RKO (cell line): Measurements from ENCODE around the gene P2RY1.

Source experiments
- DNase-seq: peaks from one replicate; pipeline ENCODE4 v3.0.0-alpha.2; 2016; ENCODE audit warnings: low spot score

P2RY1 gene

DNA sequence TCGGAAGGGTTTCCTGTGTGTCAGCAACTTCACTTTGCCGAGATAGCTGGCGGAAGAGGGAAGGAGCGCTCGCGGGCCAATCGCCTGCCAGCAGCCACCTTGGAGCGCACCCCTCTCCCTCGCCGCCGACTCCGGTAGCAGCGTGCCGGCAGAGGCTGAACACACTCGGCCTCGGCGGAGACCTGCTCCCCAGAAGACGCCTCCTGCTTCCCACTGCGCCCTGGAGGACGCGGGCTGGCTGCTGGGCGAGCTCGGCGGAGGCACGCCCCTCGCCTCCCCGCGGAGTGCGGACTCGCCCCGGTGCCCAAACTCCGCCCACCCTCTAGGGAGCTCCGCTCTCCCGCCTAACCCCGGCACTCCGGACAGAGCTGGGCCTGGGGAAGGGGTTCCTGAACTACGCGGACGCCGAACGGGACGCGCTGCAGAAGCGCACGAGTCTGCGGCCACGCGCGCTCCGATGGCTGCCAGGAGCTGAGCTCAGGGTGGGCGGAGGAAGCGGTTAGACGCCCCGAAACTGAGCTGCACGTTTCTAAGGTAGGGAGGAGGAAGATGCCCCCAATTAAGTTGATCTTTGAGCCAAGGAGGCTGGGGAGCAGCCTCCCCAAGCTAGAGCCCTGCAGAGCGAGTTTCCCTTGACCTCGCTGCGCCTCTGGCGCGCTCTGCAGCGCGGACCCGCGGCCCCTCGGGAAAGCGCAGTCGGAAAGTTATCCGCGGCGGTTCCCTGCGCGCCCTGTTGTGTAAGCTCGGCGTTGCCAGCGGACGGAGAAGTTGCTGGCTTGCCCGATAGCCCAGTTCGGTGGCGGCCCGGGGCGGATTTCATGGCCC, at the start of gene P2RY1:
Gene P2RY1, plus strand, starts transcription at position 356 of the 825 bp plus-strand sequence. CDS start 652 bp downstream, outside the sequence.
- peak; percentile 71 for DNase-seq

DNA sequence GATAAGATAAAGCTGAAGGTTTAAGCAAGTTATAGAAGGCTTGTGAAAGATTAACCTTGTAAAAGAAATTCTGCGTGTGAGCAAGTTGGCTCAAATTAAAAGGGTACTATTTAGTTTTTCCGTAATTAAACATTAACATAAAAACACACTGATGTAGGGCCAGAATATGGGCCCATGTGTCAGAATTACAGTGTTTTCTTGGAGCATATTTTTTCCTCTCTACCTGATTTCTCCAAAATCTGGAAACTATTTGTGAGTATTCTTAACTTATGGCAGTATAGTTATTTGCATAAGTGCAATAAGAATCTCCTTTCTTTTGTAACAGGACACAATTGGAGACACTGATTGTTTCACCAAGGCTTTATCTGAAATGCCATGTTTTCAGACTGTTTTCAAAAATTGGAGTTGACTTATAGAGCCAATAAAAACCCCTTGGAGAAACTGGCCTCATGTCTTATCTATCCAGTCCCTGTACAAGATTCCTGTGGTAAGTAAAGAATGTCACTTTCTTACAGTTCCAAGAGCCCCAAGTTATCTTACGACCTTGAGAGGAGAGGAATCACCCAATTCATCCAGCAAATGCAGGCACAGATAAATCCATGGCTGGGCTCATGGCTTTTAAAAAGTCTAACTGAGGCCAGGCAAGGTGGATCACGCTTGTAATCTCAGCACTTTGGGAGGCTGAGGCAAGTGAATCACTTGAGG, 47.8 kb upstream of the P2RY1 start:
- no peak for DNase-seq

- no peak for DNase-seq
These were observed 44.1 kb upstream of the P2RY1 start for GRCh38 chr3:152790651-152791387.

DNA sequence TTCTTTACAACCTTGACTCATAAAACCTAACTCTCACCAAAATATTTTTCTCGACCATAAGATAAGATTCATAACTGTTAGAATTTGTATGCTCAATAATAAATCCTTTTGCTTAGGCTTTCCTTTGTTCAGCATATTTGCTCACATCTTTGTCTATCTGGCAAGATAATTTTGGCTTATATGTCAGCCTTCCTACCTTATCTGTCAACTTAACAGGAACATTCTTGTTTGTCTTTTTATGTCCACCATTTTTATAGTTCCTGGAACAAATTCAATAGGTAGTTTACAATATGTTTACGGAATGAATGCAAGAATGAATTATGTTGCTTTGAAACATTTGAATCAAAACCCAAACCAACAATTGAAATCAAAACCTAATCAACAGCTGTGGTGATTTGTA, 41.0 kb upstream of the P2RY1 start:
- no peak for DNase-seq

GRCh38 chr3:152797751-152798432, 37.0 kb upstream of the P2RY1 start:
- no peak for DNase-seq

DNA sequence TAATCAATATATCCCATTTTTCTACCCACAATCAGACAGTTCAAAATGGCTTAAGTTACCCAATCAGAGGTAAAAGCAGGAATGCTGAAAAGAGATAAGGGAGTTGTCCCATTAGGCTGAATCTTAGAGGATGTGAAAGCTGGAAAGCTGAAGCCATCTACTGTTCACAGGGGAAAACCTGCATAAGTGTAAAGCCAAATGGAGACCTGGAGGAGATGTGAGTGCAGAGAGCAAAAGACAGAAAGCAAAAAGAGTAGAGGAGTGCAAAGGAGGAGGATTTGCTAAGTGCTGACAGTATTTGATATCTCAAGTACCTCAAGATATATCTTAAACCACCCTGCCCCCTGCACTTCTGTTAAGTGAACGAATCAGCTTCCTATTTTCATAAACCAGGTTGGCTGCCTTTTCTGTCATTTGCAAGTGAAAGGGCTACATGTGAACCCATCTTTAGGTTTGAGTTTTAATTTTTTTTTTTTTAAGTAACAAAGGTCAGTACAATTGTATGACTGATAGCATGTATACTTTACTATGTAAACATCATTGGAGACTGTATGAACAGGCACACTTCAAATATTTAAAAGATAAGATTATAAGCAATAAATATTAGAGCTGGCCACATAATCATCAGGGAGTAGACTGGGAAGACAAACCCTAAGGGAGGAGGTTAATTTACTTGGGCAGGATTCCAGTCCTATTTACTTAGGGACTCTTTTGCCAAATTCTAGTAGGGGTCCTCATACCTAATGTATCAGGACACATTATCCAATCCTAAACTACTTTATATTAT, 22.8 kb upstream of the P2RY1 start:
- no peak for DNase-seq

- no peak for DNase-seq
These were observed 17.5 kb upstream of the P2RY1 start for GRCh38 chr3:152817400-152817799.

- no peak for DNase-seq
These were observed 16.9 kb upstream of the P2RY1 start for GRCh38 chr3:152818027-152818426.

- no peak for DNase-seq
These were observed 11.8 kb upstream of the P2RY1 start for GRCh38 chr3:152823173-152823572.

- DNase-seq: no peak
These were observed 11.2 kb upstream of the P2RY1 start for GRCh38 chr3:152823781-152824180.

- no peak for DNase-seq
These were observed 9.4 kb upstream of the P2RY1 start for GRCh38 chr3:152825566-152825965.

DNA sequence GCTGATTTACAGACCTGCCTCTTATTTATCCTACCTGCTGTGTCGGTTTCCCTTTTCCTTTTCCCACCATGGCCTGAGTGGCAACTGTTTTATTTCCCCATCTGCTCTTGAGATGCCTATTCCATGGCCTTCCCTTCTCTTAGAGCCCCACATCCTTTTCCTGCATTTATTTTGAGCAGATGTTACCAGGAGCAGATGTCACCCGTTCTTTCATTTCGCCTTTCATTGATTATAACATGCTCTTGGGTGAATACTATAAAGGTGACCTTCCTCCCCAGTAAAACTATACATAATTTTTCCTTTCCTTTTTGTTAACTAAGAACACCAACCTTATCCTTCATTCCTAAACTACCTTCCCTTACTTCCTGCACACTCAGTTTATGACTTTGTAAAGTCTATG, 8.5 kb upstream of the P2RY1 start:
- DNase-seq: no peak

DNA sequence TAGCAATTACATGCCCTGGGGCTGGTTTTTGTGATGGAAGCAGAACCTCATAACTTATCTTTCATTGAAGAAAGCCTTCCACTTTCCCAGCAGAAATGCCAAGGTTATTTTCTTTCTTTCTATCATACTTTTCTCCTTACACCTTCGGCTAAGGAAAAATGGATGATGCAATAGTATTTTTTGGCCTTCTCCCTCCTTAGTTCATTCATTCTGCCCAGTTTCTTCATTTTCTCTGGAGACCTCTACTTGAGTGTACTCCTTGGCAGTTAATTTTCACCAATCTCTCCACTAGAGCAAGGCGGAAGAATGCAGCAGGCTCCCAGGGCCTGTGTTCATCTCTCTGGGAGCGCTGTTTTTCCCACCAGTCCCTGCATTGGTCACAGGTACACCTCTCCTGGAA, 7.6 kb upstream of the P2RY1 start:
- no peak for DNase-seq

GRCh38 chr3:152828075-152828840, 6.7 kb upstream of the P2RY1 start:
- no peak for DNase-seq

DNA sequence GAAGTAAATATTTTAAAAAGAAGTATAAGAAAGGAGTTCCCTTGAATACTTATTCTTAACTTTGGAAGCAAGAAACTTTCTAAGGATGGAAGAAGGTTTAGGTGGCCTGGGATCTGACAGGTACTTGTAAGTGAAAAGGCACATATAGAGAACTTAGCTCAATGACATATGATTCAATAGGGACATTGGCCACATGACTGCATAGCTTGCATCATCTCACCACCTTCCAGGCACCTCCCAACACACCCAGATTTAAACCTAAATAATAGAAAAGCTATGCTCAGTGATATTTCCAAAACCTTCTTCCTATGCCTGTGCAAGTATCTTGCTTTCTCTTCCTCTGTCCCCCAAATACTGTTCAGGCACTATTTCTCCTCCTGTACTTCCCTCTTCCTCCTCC, 4.7 kb upstream of the P2RY1 start:
- no peak for DNase-seq

- DNase-seq: no peak
These were observed 2.9 kb upstream of the P2RY1 start for GRCh38 chr3:152832046-152832445.

DNA sequence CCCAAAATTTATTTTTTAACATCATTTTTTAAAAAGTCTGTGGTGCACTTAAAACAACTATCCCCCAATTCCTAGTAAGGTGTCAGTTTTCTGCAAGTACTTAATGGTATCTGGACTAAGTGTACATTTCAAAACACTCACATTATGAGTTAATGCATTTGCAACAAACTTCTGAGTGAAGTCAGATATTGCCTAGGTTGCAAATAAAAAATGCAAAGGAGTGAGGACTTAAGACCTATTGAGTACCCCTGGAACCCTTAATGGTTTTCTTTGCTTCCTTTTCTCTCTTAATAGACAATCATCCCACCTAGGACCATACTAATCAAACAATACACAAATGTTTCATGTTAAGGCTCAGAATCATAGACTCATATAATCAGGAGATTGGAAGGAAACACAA, 1.8 kb upstream of the P2RY1 start:
- no peak for DNase-seq

DNA sequence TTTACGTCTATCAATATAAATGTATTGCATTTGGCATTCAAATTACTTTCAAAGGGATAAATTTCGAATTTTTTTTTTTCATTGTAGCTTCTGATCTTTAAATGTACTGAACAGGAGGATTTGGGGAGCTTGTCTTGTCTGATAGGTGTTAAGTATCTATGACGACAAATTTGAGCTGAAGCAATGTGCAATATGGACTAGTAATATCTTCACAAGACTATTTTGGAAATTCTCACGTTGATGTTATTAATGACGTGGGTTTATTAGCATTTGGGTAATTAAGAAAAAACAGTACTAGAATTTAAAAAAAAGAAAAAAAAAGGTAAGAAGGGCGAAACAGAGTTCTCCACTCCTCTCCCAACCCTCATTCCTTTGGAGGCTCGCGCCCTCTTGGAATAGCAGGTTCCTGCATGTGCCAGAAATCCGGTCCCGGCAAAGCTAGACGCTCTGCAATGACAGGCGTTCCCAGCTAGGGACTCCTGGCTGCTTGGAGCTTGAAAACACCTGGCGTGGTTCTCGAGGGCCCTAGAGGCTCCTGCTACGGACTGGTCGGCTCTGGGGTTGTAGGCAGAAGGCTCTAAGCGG, 648 bp upstream of the P2RY1 start:
- DNase-seq: peak; percentile 86

- DNase-seq: no peak
These were observed 721 bp downstream of the P2RY1 start for GRCh38 chr3:152835601-152836102.

DNA sequence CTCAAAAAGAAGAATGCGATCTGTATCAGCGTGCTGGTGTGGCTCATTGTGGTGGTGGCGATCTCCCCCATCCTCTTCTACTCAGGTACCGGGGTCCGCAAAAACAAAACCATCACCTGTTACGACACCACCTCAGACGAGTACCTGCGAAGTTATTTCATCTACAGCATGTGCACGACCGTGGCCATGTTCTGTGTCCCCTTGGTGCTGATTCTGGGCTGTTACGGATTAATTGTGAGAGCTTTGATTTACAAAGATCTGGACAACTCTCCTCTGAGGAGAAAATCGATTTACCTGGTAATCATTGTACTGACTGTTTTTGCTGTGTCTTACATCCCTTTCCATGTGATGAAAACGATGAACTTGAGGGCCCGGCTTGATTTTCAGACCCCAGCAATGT, 1.3 kb downstream of the P2RY1 start:
- DNase-seq: no peak
